GM18868 (cell line): ENCODE measurements around the gene DRAM1.
A peak's percentile ranks its signal among the peaks of the same experiment; 100 is the strongest.
"Not testable (repeated sequence)": the region's sequence is repeated elsewhere in the genome, so short reads cannot be mapped to it uniquely, and the experiment has no call there.

Experiments used
- ATAC-seq: cut with Tn5 transposase; IDR thresholded peaks from one replicate; pipeline ENCODE4 v1.9.1; 2021; ENCODE audit warnings: mild to moderate bottlenecking, moderate library complexity; ENCODE audit not compliant: unreplicated experiment

Gene DRAM1

DNA sequence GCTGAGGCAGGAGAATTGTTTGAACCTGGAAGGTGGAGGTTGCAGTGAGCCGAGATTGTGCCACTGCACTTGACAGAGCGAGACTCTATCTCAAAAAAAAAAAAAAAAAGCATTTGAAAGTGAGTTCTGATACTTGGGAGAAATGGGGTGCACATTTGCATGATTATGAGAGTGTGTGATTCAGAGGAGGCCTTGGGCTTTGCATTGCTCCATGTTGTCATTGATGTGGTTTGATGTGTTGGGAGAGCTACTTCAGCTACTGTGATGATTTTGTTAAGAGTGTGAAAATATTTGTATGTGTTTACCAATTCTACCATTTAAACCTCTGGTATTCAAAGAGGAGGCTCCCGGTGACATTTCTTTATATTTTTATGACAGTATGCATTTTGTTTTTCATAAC, 24.4 kb downstream of the DRAM1 start:
- ATAC-seq: no peak

DNA sequence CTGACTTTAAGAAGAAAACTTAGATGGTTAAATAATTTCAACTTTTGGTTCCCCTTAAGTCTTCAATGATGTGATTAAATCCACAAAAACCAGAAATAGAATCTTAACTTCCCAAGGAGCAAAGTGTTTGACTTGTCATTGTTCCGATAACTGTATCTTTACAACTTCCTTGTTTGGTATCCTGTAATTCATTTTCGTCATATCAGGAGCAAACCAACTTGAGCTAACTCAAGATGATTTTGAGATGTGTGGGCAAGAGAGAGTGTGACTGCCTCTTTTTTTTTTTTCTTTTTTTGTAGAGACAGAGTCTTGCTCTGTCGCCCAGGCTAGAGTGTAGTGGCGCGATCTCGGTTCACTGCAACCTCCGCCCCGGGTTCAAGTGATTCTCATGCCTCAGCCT, 25.3 kb downstream of the DRAM1 start:
- ATAC-seq: no peak

DNA sequence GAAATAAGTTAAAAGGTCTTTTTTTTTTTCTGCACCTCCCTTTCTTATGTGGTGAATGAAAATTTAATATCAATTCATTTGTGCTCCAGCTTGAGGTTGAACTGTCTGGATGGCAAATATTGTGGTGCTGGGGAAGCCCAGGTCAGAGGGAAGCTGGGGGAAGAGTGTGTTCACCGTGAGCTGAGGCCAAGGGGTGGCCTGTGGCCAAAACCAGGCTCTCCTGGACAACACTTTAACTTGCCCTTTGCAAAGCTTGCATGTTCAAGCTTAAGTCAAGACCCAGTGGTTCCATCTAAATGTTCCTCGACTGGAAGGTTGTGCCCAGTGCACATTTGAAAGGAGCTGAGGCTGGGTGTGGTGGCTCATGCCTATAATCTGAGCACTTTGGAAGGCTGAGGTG, 28.8 kb downstream of the DRAM1 start:
- ATAC-seq: no peak

- ATAC-seq: no peak
These were observed 31.0 kb downstream of the DRAM1 start for GRCh38 chr12:101908395-101908794.

- peak; percentile 65 for ATAC-seq
These were observed 32.3 kb downstream of the DRAM1 start for GRCh38 chr12:101909646-101910045.

DNA sequence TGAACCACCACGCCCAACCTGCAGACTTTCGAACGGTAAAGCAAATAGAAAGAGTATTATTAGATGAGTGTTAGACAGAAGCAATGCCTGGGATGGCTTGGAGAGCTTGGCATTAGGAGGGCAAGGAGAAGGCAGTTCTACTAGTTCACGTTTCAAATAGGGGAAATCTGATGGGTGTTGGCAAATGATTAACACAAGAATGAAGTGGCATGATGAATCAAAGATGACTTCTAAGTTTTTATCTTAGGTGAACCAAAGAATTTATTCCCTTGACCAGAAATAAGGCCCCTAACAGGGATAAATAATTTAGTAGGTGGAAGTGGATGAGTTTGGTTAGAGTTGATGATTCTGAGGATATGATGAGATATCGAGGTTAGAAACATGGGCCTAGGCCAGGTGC, 38.5 kb downstream of the DRAM1 start:
- ATAC-seq: no peak

DNA sequence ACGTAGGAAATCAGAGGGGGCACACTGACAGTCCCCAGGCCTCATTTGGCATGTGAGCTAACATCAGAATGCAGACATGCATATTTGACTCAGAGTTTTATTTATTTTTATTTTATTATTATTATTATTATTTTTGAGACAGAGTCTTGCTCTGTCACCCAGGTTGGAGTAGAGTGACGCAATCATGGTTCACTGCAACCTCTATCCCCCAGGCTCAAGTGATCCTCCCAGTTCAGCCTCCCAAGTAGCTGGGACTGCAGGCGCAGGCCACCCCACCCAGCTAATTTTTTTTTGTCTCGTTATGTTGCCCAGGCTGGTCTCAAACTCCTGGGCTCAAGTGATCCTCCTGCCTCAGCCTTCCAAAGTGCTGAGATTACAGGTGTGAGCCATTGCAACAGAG, 41.4 kb downstream of the DRAM1 start:
- not testable (repeated sequence) for ATAC-seq

GRCh38 chr12:101919447-101919846, 42.1 kb downstream of the DRAM1 start:
- ATAC-seq: no peak

DNA sequence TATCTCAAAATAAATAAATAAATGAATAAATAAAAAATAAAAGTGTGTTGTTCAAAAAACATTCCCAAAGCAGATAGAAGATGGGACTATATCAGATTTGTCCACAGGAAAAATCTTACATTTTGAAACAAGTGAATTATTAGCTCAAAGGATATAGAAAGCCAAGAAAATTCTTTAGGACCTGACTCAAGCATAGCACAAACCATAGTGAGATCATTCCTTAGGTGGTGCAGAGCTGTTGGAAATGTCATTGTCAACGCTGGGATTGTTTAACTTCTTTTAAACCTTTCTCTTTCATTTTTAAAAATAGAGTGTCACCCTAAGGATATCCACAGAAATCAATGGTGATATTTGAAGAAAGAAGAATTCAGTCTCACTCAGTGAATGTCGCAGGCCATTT, 43.5 kb downstream of the DRAM1 start:
- no peak for ATAC-seq

- no peak for ATAC-seq
These were observed 45.8 kb downstream of the DRAM1 start for GRCh38 chr12:101923045-101923718.

DNA sequence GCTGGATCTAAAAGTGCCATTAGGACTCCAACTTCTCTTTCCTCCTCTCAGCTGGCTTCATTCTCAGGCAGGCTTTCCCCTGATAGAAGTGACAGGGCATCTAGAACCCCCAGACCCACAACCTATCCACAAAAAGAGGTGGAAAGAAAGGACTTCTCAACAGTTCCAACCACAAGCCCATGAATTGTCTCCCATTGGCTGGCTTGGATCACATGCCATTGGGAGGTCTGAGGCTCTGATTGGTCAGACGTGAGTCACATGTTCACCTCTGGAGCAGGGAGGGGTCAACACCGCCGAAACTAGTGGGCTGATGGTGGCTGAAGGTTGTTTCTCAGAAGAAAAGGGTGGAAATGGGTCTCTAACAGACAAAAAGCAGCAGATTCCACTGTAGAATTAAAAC, 47.2 kb downstream of the DRAM1 start:
- no peak for ATAC-seq

GRCh38 chr12:101925361-101925760, 48.0 kb downstream of the DRAM1 start:
- ATAC-seq: no peak

- no peak for ATAC-seq
These were observed 48.6 kb downstream of the DRAM1 start for GRCh38 chr12:101925935-101926334.

DNA sequence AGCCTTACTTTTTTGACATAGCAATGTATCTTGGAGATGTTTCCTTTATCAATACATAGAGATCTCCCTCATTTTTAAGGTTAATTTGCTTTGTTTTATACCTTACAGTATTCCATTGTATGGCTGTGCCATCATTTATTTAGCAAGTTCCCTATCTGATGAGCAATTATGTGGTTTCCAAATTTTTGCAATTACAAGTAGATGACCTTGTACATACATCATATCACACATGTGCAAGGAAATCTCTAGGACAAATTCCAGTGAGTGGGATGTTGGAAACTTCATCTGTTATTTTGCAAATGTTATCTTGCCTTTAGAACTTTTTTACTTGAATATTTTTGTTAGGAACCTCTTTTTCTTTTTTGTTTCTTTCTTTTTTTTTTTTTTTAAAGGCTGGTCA, 49.7 kb downstream of the DRAM1 start:
- no peak for ATAC-seq

GRCh38 chr12:101927999-101928398, 50.6 kb downstream of the DRAM1 start:
- no peak for ATAC-seq

- no peak for ATAC-seq
These were observed 51.2 kb downstream of the DRAM1 start for GRCh38 chr12:101928556-101928955.

GRCh38 chr12:101929365-101930041, 52.1 kb downstream of the DRAM1 start:
- ATAC-seq: peak; percentile 43

GRCh38 chr12:101931498-101932326, 54.3 kb downstream of the DRAM1 start:
- peak; percentile 32 for ATAC-seq

DNA sequence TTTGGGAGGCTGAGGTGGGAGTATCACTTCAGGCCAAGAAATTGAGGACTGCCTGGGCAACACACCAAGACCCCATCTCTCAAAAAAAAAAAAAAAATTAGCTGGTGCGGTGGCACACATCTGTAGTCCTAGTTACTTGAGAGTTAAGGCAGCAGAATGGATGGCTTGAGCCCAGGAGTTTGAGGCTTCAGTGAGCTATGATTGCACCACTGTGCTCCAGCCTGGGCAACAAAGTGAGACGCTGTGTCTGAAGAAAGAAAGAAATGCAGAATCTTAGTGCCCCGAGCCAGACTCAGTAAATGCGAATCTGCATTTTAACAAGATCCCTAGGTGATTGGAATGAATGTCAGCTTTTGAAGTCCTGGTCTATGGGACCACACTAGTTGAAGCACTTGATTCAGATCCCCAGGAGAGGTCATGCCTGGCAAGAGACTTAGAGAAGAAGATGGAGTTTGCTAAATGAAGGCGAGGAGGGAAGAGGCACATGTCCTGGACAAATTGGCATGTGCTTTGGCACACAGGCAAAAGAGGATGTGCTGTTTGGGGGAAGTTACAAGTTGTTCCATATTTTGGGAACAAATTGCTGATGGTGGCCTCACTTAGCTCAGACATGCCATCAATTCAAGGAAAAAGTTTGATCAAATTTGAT, 56.6 kb downstream of the DRAM1 start:
- no peak for ATAC-seq

GRCh38 chr12:101935890-101936746, 58.7 kb downstream of the DRAM1 start:
- peak; percentile 79 for ATAC-seq
